GM23338 (cell line): ENCODE results near the gene ROBO1.

ENCODE experiments used
- CREB1 ChIP-seq: fragments of 250-450 bp; sonication (Bioruptor Pico); IDR thresholded peaks from 2 replicates; pipeline ENCODE4 v1.5.0; 2020; ENCODE audit warnings: low read depth, mild to moderate bottlenecking, moderate library complexity
- EZH2 ChIP-seq: fragments of 200-600 bp; sonication (generic); IDR thresholded peaks from one replicate; pipeline ENCODE4 v1.8.0; 2017; ENCODE audit warnings: antibody characterized with exemption, mild to moderate bottlenecking, low read depth; ENCODE audit not compliant: unreplicated experiment
- EZH2phosphoT487 ChIP-seq: fragments of 200-600 bp; sonication (generic); IDR thresholded peaks from one replicate; pipeline ENCODE4 v1.8.1; 2018; ENCODE audit warnings: antibody characterized with exemption; ENCODE audit not compliant: unreplicated experiment
- JUNB ChIP-seq: IDR thresholded peaks from one replicate; pipeline ENCODE4 v1.6.1; 2016; ENCODE audit warnings: antibody characterized with exemption; ENCODE audit not compliant: unreplicated experiment
- NANOG ChIP-seq: IDR thresholded peaks from 2 replicates; pipeline ENCODE4 v1.6.1; 2016; ENCODE audit warnings: antibody characterized with exemption, borderline replicate concordance
- POLR2AphosphoS5 ChIP-seq: IDR thresholded peaks from 2 replicates; pipeline ENCODE4 v1.6.1; 2016; ENCODE audit warnings: antibody characterized with exemption, low read depth
- REST ChIP-seq: IDR thresholded peaks from one replicate; pipeline ENCODE4 v1.6.1; 2018; ENCODE audit warnings: antibody characterized with exemption; ENCODE audit not compliant: unreplicated experiment
- STAT1 ChIP-seq: IDR thresholded peaks from one replicate; pipeline ENCODE4 v1.6.1; 2016; ENCODE audit warnings: antibody characterized with exemption; ENCODE audit not compliant: unreplicated experiment
- ZNF114 ChIP-seq: fragments of 250-450 bp; sonication (Bioruptor Pico); IDR thresholded peaks from 2 replicates; pipeline ENCODE4 v1.5.0; 2020; ENCODE audit warnings: mild to moderate bottlenecking, moderate library complexity
- ZNF331 ChIP-seq: fragments of 250-450 bp; sonication (Bioruptor Pico); IDR thresholded peaks from 2 replicates; pipeline ENCODE4 v1.5.0; 2020; ENCODE audit warnings: low read depth, mild to moderate bottlenecking, moderate library complexity
- TF ChIP-seq, protein P1 (sequence below), 2 experiments: fragments of 200-600 bp in 1 of 2; sonication (generic) in 1 of 2; conservative IDR thresholded peaks; 2 replicates each; pipeline versions ENCODE4 v1.5.1 to v1.6.1; 2016 to 2017; ENCODE audit warnings: antibody characterized with exemption in 2 of 2, low read depth in 2 of 2, mild to moderate bottlenecking in 2 of 2, moderate library complexity in 1 of 2
- TF ChIP-seq, protein P2 (sequence below): IDR thresholded peaks from 2 replicates; pipeline ENCODE4 v1.6.1; 2016; ENCODE audit warnings: antibody characterized with exemption

GRCh38 chr3:78647726-78648125, 1120.1 kb downstream of the ROBO1 start:
- TF ChIP-seq, protein P1, sequence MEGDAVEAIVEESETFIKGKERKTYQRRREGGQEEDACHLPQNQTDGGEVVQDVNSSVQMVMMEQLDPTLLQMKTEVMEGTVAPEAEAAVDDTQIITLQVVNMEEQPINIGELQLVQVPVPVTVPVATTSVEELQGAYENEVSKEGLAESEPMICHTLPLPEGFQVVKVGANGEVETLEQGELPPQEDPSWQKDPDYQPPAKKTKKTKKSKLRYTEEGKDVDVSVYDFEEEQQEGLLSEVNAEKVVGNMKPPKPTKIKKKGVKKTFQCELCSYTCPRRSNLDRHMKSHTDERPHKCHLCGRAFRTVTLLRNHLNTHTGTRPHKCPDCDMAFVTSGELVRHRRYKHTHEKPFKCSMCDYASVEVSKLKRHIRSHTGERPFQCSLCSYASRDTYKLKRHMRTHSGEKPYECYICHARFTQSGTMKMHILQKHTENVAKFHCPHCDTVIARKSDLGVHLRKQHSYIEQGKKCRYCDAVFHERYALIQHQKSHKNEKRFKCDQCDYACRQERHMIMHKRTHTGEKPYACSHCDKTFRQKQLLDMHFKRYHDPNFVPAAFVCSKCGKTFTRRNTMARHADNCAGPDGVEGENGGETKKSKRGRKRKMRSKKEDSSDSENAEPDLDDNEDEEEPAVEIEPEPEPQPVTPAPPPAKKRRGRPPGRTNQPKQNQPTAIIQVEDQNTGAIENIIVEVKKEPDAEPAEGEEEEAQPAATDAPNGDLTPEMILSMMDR (conservative IDR thresholded peaks at IDR 0.05; ENCODE audit: low read depth in 2 of 2): no peak
- TF ChIP-seq EZH2: no peak
- no peak for TF ChIP-seq NANOG
- TF ChIP-seq REST: no peak
- TF ChIP-seq POLR2AphosphoS5: no peak
- no peak for TF ChIP-seq ZNF114 (CRISPR knock-in tag)
- TF ChIP-seq JUNB: no peak
- no peak for TF ChIP-seq EZH2phosphoT487
- TF ChIP-seq, protein P2, sequence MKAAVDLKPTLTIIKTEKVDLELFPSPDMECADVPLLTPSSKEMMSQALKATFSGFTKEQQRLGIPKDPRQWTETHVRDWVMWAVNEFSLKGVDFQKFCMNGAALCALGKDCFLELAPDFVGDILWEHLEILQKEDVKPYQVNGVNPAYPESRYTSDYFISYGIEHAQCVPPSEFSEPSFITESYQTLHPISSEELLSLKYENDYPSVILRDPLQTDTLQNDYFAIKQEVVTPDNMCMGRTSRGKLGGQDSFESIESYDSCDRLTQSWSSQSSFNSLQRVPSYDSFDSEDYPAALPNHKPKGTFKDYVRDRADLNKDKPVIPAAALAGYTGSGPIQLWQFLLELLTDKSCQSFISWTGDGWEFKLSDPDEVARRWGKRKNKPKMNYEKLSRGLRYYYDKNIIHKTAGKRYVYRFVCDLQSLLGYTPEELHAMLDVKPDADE: no peak
- no peak for TF ChIP-seq CREB1 (CRISPR knock-in tag)
- TF ChIP-seq STAT1: no peak
- no peak for TF ChIP-seq ZNF331 (CRISPR knock-in tag)
